ENCODE data around the gene NRL.

- TF ChIP-seq EZH2 (IDR thresholded peaks at IDR 0.05) (no peak), CTCF (IDR thresholded peaks at IDR 0.05) (no peak), EZH2phosphoT487 (IDR thresholded peaks at IDR 0.05) (no peak)
Measured at GRCh38 chr14:24136684-24137528, 22.2 kb upstream of the NRL start.
